ENCODE measurements around the gene PSMC3IP.

PSMC3IP gene

DNA sequence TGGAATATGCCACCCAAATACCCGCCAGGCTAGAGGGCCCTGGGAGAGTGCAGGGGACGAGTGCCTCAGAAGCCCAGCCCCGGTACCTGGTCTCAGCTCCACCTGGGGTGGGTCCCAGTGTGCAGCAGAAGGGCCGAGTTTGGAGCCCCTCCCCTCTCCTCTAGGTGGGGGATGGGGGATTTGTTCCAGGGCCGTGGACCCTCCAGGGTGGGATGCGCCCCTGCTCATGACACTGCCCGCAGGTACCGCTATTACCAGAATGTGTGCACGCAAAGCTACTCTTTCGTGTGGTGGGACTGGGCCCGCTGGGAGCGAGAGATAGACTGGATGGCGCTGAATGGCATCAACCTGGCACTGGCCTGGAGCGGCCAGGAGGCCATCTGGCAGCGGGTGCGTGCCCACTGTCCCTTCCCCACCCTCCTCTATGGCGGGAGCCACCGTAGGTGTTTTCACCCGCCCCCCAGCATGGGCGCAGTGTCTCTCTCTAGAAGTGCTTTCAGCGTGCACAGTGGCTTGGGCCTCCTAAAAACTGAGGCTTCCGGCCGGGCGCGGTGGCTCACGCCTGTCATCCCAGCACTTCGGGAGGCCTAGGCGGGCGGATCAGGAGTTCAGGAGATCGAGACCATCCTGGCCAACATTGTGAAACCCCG, 40.2 kb downstream of the PSMC3IP start:
- DNase-seq = no peak

DNA sequence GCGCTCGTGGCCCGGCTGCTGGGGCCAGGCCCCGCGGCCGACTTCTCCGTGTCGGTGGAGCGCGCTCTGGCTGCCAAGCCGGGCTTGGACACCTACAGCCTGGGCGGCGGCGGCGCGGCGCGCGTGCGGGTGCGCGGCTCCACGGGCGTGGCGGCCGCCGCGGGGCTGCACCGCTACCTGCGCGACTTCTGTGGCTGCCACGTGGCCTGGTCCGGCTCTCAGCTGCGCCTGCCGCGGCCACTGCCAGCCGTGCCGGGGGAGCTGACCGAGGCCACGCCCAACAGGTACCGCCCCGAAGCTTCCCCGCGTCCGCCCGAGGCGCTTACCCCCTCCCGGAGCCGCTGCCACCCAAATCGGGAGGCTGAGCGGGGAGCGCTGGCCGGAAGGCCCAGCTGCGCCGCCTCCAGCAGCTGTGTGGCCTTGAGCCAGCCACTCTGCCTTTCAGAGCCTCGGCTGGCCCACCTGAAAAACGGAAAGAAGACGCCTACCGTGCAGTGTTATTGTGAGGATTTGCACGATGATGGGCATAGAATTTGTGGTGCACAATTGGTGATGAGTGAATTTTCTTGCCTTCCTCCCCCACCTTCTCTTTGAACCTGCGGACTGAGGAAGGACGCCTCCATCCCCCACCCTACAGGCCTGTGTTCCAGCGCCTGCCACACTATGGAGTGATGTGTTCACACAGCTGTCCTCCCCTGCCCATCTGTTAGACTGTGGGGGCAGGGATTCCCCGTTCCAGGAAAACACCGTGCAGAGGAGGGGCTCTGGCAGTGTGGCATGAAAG, 41.0 kb downstream of the PSMC3IP start:
- peak in 3 of 4 experiments; percentile 34 to 60 (median 43) for DNase-seq

GRCh38 chr17:42536048-42536371, 41.5 kb downstream of the PSMC3IP start, which contains the start of gene NAGLU:
Gene NAGLU (plus strand): TSS chr17:42536241. CDS start chr17:42536273, 32 bp downstream.
- peak; percentile 49 to 73 (median 59) for DNase-seq

GRCh38 chr17:42535155-42536047, 42.1 kb downstream of the PSMC3IP start:
- no peak for DNase-seq

DNA sequence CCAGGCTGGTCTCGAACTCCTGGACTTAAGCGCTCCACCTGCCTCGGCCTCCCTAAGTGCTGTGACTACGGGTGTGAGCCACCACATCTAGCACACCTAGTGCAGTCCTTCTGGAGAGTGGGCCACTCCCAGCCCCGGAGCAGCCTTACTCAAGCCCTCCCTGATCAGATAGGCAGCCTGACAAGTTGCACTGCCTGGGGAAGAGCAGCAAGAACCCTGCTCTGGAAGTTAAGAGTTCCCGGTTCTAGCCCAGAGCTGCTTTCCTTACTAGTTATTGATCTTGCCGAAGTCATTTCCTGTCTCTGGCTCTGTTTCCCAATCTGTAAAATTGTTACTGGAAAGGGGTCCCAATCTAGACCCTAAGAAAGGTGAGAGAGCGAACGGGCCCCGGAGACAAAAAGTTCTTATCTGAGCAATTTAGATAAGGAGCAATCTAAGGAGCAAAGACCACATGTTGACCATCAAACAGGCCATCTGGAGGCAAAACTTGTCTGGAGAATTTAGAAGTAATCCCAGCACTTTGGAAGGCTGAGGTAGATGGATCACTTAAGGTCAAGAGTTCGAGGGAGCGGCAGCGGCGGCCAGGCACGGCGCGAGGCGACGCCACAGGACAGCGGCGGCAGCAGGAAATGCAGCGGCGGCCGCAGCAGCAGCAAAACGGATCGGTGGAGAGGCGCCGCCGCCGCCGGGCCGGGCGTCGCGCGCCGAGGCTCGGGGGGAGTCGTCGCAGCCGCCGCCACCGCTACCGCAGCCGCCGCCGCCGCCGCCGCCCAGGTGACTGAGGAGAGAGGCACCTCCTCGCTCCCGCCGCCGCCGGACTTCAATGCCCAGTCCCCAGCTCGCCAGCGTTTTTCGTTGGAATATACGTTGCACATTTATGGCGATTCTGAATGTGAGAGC, 45.8 kb downstream of the PSMC3IP start:
- peak in 1 of 4 experiments; percentile 30 for DNase-seq

DNA sequence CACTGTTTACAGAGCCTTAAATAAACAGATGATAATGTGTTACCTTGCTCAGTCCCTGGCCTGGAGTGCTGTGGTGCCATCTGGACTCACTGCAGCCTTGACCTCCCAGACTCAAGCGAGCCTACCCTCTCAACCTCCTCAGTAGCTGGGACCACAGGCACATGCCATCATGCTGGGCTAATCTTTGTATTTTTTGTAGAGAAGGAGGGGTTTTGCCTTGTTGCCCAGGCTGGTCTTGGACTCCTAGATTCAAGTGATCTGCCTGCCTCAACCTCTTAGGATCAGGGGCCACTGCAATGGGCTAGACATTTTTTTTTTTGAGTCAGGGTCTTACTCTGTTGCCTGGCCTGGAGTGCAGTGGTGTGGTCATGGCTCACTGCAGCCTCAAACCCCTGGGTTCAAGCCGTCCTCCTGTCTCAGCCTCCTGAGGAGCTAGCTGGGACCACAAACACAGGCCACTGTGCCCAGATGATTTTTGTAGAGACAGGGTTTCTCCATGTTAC, 46.5 kb downstream of the PSMC3IP start:
- DNase-seq = no peak

DNA sequence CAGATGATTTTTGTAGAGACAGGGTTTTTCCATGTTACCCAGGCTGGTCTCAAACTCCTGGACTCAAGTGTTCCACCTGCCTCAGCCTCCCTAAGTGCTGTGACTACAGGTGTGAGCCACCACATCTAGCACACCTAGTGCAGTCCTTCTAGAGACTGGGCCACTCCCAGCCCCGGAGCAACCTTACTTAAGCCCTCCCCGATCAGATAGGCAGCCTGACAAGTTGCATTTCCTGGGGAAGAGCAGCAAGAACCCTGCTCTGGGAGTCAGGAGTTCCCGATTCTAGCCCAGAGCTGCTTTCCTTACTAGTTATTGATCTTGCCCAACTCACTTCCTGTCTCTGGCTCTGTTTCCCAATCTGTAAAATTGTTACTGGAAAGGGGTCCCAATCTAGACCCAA, 48.5 kb downstream of the PSMC3IP start:
- no peak for DNase-seq

DNA sequence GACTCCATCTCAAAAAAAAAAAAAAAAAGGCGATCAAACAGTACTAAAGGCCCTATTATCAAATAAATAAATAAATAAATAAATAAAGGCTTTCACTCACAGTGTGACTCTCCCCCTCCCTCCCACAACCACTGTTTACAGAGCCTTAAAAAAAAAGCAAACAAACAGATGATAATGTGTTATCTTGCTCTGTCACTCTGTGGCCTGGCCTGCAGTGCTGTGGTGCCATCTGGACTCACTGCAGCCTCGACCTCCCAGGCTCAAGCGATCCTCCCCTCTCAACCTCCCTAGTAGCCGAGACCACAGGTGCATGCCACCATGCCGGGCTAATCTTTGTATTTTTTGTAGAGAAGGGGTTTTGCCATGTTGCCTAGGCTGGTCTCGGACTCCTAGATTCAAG, 49.6 kb downstream of the PSMC3IP start:
- no peak for DNase-seq

DNA sequence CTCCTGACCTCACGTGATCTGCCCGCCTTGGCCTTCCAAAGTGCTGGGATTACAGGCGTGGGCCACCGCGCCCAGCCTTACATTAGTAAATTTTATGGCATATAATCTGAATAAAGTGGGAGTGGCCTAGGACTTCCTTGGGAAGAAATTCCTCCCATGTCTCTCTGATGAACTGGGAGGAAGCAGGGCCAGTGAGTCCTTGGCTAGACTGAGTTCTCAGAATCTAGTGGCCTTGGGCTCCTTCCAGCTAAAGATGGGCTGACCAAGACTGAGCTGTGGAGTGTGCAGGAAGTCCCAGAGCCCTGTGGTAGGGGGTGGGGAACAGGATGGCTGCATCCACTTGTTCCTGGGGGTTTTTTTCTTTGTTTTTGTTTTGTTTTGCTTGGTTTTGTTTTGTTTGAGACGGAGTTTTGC, 51.5 kb downstream of the PSMC3IP start:
- DNase-seq = no peak

DNA sequence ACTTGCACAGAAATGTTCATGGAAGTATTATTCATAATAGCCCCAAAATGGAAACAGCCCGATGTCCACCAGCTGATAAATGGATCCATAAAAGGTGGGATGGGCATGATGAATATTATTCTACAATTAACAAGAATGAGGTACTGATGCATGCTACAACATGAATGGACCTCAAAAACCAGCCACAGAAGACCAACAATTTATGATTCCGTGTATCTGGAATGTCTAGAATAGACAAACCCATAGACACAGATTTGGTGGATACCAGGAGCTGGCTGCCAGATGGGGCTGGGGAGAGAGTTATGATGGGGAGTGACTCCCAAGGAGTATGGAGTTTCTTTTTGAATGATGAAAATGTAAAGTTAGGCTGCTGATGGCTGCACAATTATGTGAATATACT, 52.3 kb downstream of the PSMC3IP start:
- no peak for DNase-seq

DNA sequence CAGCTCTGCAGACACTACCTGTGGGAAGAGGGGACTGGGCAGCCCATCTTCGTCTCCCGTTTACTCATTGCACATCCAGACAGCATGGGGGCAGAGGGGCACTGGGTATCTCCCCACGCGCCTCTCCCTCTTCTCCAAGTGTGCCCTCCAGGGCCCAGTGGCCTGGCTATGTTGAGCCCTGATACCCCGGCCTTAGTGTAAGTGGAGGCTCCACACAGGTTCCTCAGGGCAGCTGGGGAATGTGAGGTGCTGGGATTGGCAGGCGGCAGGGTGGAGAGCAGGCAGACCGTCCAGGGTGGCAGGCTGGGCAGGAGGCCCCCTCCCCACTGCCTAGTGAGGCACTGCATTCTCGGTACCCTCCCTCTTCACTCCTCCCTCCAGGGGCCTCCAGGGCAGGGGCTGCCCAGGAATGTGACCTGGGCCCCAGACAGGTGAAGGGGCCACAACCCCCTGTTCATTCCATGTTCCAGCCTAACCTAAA, 54.7 kb downstream of the PSMC3IP start:
- no peak for DNase-seq

Measured in activated naive CD4-positive, alpha-beta T cell (primary cell).